ENCODE measurements around the gene CASP9. TPM values are rescaled to one million over a fixed set of nuclear protein-coding genes. Genes with fewer than 3 reads are reported as not detected.
"Not testable (repeated sequence)": the region's sequence is repeated elsewhere in the genome, so short reads cannot be mapped to it uniquely, and the experiment has no call there.

CASP9 gene
- total RNA-seq, 2 experiments from 2014 or later, result 9.7 to 11.5 TPM

DNA sequence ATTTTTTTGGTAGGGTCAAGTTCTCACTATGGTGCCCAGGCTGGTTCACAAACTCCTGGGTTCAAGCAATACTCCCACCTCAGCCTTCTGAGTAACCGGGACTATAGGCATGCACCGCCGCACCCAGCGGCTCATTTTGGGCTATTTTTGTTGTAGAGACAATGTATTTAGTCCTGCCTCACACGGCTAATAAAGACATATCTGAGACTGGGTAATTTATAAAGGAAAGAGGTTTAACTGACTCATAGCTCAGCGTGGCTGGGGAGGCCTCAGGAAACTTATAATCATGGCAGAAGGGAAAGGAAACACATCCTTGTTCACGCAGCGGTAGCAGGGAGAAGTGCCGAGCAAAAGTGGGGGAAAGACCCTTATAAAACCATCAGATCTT lies 63.3 kb downstream of the CASP9 start:
- CTCF ChIA-PET, result no interaction called here

DNA sequence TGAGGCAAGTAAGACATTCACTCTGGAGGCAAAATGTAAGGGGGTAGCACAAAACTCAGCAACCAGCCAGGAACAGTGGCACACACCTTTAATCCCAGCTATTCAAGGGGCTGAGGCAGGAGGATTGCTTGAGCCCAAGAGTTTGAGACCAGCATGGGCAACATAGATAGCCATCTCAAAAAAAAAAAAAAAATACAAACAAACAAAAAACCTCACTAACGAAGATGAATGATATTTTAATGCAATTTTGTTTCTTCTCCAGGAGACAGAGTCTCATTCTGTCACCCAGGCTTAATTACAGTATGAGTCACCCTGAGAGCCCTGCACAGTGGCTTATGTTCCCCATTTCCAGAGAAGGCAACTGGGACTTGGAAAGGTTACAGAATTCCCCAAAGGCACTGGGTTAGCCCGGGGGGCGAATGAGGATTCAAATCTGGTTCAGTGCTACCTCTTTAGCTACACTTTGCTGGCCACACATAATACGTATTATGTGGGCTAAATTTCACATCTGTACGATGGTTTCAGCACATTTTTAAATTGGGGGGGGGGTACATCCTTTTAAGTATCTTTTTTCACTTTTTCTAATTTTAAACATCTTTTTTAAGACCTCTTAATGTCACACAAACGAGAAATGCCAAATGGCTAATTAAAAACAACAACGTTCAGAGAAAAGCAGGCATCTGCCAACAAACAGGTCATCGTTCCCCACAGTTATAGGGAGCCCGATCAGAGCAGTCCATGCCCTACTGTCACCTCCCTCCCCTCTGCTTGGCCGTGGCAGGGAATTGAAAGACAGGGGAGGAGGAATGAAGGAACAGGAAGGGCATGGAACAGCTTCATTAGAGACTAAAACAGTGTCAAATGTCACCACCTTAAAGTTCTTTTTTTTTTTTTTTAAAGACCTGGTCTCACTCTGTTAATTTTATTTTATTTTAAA lies 64.0 kb downstream of the CASP9 start:
- Mint-ChIP-seq H3K27ac (no peak overlapping the region), H3K27me3 (peaks cover 6% of the 10 kb centered on the region), H3K36me3 (ENCODE audit: low read depth) (no peaks in the 10 kb centered on the region), H3K9me3 (no peaks in the 10 kb centered on the region), H3K4me3 (no peak overlapping the region), H3K4me1 (ENCODE audit: low read depth) (no peaks in the 10 kb centered on the region)
- POLR2A ChIA-PET, result interaction anchor here (0.6 kb wide), 1 partner anchor 39 kb away, joined by 3 read pairs; no protein-coding TSS in a partner anchor
- TF ChIP-seq, protein P1, sequence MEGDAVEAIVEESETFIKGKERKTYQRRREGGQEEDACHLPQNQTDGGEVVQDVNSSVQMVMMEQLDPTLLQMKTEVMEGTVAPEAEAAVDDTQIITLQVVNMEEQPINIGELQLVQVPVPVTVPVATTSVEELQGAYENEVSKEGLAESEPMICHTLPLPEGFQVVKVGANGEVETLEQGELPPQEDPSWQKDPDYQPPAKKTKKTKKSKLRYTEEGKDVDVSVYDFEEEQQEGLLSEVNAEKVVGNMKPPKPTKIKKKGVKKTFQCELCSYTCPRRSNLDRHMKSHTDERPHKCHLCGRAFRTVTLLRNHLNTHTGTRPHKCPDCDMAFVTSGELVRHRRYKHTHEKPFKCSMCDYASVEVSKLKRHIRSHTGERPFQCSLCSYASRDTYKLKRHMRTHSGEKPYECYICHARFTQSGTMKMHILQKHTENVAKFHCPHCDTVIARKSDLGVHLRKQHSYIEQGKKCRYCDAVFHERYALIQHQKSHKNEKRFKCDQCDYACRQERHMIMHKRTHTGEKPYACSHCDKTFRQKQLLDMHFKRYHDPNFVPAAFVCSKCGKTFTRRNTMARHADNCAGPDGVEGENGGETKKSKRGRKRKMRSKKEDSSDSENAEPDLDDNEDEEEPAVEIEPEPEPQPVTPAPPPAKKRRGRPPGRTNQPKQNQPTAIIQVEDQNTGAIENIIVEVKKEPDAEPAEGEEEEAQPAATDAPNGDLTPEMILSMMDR (IDR thresholded peaks at IDR 0.05), result no peak
- CTCF ChIA-PET, result no interaction called here
- no peak for DNase-seq
- no peak for ATAC-seq
- intact Hi-C loops (cut with micrococcal nuclease), result no loop called here

More for the DNA sequence above, 63.3 kb downstream of the CASP9 start:
- H3K36me3 Mint-ChIP-seq (ENCODE audit: low read depth), result no peaks in the 10 kb centered on the region
- peaks cover 6% of the 10 kb centered on the region for H3K27me3 Mint-ChIP-seq
- intact Hi-C loops (cut with micrococcal nuclease), result no loop called here
- no peaks in the 10 kb centered on the region for H3K9me3 Mint-ChIP-seq
- no peak overlapping the region for H3K27ac Mint-ChIP-seq
- H3K4me1 Mint-ChIP-seq (ENCODE audit: low read depth), result no peaks in the 10 kb centered on the region
- H3K4me3 Mint-ChIP-seq, result no peak overlapping the region
- ATAC-seq (no peak), DNase-seq (no peak)
- TF ChIP-seq, protein P1 (IDR thresholded peaks at IDR 0.05), result no peak
- POLR2A ChIA-PET, result interaction anchor here (0.6 kb wide), 1 partner anchor 39 kb away, joined by 3 read pairs; no protein-coding TSS in a partner anchor

DNA sequence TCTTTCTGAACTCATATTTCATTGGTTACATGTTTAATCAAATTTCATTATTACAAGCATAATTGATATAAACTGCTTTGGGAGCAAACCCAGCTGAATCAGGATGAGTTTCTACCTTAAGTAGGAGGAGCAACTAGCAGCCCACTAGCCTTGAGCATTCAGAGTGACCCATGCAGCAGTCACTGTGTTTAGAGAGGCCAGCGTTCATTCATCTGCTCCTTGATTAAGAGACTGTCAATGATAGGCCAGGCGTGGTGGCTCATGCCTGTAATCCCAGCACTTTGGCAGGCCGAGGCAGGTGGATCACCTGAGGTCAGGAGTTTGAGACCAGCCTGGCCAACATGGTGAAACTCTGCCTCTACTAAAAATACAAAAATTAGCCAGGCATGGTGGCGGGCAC lies 65.6 kb downstream of the CASP9 start:
- H3K27me3 Mint-ChIP-seq; intact Hi-C loops (cut with micrococcal nuclease); H3K27ac Mint-ChIP-seq; ATAC-seq; H3K36me3 Mint-ChIP-seq (ENCODE audit: low read depth); H3K9me3 Mint-ChIP-seq; H3K4me1 Mint-ChIP-seq (ENCODE audit: low read depth); DNase-seq; CTCF ChIA-PET; H3K4me3 Mint-ChIP-seq: not testable (repeated sequence)
- POLR2A ChIA-PET, result interaction anchor here (0.6 kb wide), 1 partner anchor 50 kb away, joined by 3 read pairs; no protein-coding TSS in a partner anchor

DNA sequence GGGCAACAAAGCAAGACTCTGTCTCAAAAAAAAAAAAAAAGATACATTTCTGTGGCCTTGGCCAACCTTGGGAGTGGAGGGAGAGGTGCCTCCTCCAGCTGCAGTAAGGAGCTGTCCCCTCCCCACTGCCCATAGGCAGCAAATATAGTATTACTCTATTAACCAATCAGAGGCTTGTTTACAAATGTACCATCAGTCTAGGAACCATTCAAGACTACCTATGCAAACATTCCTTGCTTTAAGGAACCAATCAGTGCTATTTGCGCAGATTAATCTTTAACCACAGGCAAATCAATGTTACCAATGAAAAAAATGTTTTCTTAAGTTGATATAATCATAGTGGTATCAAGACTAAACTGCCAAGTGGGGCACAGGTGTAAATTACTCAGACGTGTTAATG lies 66.4 kb downstream of the CASP9 start:
- Mint-ChIP-seq H3K27me3 (peaks cover 6% of the 10 kb centered on the region), H3K4me3 (no peak overlapping the region), H3K36me3 (ENCODE audit: low read depth) (no peaks in the 10 kb centered on the region), H3K27ac (no peak overlapping the region), H3K4me1 (ENCODE audit: low read depth) (no peaks in the 10 kb centered on the region), H3K9me3 (no peaks in the 10 kb centered on the region)
- CTCF ChIA-PET, result no interaction called here
- TF ChIP-seq, protein P1 (IDR thresholded peaks at IDR 0.05), result no peak
- intact Hi-C loops (cut with micrococcal nuclease), result no loop called here
- POLR2A ChIA-PET, result no interaction called here
- no peak for ATAC-seq
- DNase-seq, result no peak

DNA sequence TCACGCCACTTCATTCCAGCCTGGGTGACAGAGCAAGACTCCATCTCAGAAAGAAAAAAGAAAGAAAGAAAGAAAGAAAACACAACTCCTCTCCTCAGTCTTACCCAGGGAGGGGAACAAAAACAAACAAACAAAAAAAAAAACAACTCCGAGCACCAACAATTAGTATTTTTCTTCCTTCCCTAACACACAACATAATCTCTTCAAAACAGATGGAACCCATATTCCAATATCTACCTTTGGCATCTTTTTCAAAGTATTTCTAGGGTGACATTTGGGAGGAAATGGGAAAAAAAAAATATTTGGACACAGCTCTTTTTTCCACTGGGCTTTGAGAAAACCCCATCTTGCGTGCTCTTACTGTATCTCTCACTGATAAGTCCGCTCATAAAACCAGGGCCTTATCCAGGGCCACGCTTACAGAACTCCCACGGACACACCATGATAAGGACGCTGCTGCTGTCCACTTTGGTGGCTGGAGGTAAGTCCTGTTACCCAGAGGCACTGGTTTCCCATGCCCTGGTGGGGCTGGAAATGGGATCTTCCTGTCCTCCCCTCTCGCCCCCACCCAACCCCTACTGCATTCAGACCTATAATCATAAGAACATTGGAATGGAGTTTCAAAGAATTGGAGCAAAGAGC lies 67.6 kb downstream of the CASP9 start, which contains the start of gene CELA2A:
Gene CELA2A, plus strand, starts transcription at position 420 of the 642 bp plus-strand sequence. Its CDS starts 22 bp downstream, at position 442.
- CTCF ChIA-PET, result no interaction called here
- TF ChIP-seq, protein P1 (IDR thresholded peaks at IDR 0.05), result no peak
- ATAC-seq (no peak), DNase-seq (no peak)
- Mint-ChIP-seq H3K9me3 (no peaks in the 10 kb centered on the region), H3K36me3 (ENCODE audit: low read depth) (no peaks in the 10 kb centered on the region), H3K4me3 (no peak within 1 kb of the TSS), H3K27ac (no peak within 1 kb of the TSS), H3K27me3 (peaks cover 6% of the 10 kb centered on the region), H3K4me1 (ENCODE audit: low read depth) (no peaks in the 10 kb centered on the region)
- intact Hi-C loops (cut with micrococcal nuclease), result no loop called here
- POLR2A ChIA-PET, result no interaction called here
